Measurements from ENCODE around the gene PLEKHG1.

The PLEKHG1 gene

GRCh38 chr6:150589852-150590251 is 9.8 kb upstream of the PLEKHG1 start:
- no peak for DNase-seq (ENCODE audit: low read depth)

GRCh38 chr6:150590446-150590845 is 9.2 kb upstream of the PLEKHG1 start:
- DNase-seq (ENCODE audit: low read depth), result no peak

DNA sequence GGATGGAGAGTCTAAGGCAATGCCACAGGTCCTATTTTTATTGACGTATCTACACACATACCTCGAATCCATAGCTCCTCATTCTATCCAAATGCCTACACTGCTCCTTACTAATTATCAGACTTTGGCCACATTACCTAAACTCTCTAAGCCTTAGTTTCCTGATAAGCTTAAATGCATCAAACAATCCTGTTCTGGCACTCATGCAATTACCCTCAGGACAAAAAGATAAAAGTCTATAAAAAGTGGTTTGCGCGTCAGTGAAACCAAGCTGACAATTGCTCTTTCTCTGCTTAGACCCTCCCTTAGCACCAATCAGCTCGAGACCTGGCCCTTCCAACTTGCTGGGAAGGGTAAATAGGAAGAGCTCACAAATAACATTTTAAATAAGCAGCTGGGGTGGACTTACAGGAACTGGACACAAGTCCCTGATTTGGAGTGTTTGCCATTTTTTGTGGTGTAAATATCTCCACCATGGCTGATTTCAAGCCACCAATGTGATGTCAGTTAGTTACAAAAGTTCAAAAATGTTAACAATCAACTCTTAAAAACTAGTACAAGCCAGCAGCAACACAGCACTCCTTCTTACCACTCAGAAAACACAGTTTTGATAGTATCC is 7.2 kb upstream of the PLEKHG1 start:
- no peak for DNase-seq (ENCODE audit: low read depth)

- DNase-seq (ENCODE audit: low read depth), result no peak
Observed at GRCh38 chr6:150593119-150593518, 6.6 kb upstream of the PLEKHG1 start.

DNA sequence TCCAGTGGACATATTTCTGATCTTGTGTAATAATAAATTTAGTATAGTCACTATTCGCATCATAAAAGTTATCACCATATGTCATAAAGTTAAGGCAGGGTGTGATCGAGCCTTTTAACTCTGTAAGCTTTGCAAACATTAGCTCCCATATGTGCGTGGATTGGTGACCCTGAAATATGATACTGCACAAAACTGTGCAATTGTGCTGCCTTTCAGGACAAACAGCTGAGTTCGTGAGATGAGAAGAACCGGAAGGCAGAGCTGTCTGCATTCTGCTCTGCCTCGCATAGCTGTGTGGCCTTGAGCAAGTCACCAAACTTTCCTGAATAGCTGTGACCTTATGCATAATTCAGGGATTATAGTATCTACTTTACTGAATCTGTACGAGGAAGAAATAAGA is 3.2 kb upstream of the PLEKHG1 start:
- no peak for DNase-seq (ENCODE audit: low read depth)

DNA sequence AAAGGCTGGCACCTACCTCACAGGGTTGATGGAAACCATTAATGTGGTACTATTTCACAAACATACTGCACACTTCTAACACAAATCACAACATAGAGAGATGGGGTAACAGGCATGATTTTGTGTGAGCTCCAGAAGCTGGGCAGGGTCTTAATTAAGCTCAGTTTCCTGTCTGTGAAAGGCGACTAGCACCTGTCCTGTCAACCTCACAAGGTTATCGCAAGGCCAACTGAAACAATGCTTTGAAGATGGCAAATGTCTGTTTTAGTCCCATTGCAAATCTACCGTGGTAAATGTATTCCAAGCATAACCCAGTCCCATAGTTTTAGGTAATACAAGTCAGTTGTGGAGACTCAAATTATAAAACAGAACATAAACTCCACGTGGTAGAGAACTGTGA is 1.3 kb upstream of the PLEKHG1 start:
- DNase-seq (ENCODE audit: low read depth), result no peak

- no peak for DNase-seq (ENCODE audit: low read depth)
Observed at GRCh38 chr6:150598858-150599198, 857 bp upstream of the PLEKHG1 start.

GRCh38 chr6:150600010-150600300 is 270 bp downstream of the PLEKHG1 start:
- DNase-seq (ENCODE audit: low read depth), result no peak

- DNase-seq (ENCODE audit: low read depth), result peak; percentile 54
Observed at GRCh38 chr6:150600301-150601017, 774 bp downstream of the PLEKHG1 start.

DNA sequence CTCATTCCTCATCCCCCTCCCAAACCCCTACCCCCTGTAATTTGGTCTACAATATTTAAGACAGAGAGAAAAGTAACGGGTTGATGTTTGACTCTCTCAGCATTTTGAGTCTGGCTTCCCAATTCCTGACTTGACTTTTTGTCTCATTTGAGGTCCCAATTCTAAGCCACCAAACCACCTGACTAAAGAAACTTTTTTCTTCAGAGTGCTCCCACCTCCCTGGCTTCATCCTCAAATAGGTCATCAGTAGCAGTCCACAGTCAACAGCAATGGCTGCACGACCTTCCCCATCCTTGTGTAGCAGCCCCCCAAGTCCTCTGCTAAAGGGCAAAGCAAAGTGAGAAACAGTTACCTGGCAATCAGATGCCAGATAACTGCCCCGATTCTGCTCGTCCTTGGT is 1.8 kb downstream of the PLEKHG1 start:
- no peak for DNase-seq (ENCODE audit: low read depth)

GRCh38 chr6:150603176-150603575 is 3.5 kb downstream of the PLEKHG1 start:
- DNase-seq (ENCODE audit: low read depth), result no peak

- DNase-seq (ENCODE audit: low read depth), result no peak
Observed at GRCh38 chr6:150604467-150604866, 4.8 kb downstream of the PLEKHG1 start.

DNA sequence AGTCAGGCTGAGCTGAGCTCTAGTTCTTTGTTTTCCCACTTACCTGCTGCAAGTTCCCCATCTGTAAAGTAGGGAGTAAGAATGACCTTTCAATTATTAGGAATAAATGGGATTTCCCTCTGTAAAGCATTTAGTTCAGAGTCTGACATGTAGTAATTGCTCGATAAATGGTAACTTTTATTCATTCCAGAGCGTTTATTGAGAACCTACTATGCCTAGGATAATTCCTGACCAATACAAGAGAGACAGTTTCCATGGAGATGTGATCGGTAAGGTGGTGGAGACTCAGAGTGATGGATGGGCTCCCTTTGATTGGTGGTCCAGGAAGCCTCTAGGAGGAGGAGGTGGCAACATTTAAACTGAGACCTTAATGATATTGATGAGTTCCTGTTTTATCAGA is 5.6 kb downstream of the PLEKHG1 start:
- DNase-seq (ENCODE audit: low read depth), result no peak

DNA sequence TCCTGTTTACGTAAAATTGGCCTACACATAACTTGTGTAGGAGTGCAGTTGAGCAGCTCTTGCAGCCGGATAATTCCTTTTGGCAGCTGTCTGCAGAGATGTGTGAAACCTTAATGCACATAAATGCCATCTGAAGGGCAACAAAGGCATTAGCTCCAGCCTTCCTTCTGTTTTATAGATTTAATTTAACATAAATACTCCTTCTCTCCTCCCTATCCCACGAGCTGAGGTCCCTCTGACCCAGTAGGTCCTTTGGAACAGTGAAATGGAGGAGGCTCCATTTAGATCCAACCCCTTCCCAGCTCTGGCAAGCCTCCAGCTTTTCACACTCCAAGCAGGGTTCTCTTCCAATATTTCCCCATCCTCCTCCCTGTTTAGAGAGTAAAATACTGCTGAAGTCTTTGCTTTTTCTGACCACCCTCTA is 6.5 kb downstream of the PLEKHG1 start:
- DNase-seq (ENCODE audit: low read depth), result no peak

- DNase-seq (ENCODE audit: low read depth), result no peak
Observed at GRCh38 chr6:150606647-150607328, 7.1 kb downstream of the PLEKHG1 start.

GRCh38 chr6:150607329-150607650 is 7.6 kb downstream of the PLEKHG1 start:
- DNase-seq (ENCODE audit: low read depth), result no peak

- DNase-seq (ENCODE audit: low read depth), result no peak
Observed at GRCh38 chr6:150610584-150610983, 10.9 kb downstream of the PLEKHG1 start.

DNA sequence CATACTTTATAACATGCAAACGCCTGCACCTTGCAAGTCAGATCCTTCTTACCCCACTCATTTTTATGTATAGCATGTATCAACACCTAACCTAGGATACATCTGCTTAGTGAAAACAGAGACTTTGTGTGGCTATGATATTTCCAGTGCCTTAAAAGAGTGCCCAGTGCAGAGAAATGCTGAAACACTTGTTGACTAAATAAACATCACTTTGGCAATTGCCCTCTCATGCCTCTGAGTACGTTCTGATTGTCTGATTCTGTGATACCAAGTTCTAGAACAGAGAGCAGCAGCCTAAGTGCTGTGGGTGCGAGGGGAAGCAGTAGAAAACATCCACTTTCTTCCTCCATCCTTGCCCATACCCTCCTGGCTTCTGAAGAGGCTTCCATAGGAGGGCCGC is 13.6 kb downstream of the PLEKHG1 start:
- no peak for DNase-seq (ENCODE audit: low read depth)

- no peak for DNase-seq (ENCODE audit: low read depth)
Observed at GRCh38 chr6:150615967-150616366, 16.3 kb downstream of the PLEKHG1 start.

- DNase-seq (ENCODE audit: low read depth), result no peak
Observed at GRCh38 chr6:150616586-150616985, 16.9 kb downstream of the PLEKHG1 start.

DNA sequence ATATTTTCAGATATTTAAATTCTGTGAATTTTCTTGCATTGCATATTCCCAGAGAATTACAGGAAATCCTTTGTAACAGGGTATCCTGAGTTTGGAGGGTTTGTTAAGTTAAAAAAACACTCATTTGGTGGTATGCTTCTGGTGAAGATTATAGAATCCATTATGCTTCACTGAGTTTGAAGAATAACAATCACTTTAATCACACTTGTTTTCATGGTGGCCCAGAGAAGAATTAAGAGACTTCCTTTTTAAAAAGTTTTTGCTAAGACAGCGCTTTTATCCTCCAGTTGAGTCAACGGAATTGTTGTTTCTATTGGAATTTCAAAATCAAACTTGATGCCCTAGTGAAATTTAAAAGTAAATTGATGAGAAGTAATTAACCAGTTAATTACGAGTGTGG is 17.4 kb downstream of the PLEKHG1 start:
- DNase-seq (ENCODE audit: low read depth), result no peak

DNA sequence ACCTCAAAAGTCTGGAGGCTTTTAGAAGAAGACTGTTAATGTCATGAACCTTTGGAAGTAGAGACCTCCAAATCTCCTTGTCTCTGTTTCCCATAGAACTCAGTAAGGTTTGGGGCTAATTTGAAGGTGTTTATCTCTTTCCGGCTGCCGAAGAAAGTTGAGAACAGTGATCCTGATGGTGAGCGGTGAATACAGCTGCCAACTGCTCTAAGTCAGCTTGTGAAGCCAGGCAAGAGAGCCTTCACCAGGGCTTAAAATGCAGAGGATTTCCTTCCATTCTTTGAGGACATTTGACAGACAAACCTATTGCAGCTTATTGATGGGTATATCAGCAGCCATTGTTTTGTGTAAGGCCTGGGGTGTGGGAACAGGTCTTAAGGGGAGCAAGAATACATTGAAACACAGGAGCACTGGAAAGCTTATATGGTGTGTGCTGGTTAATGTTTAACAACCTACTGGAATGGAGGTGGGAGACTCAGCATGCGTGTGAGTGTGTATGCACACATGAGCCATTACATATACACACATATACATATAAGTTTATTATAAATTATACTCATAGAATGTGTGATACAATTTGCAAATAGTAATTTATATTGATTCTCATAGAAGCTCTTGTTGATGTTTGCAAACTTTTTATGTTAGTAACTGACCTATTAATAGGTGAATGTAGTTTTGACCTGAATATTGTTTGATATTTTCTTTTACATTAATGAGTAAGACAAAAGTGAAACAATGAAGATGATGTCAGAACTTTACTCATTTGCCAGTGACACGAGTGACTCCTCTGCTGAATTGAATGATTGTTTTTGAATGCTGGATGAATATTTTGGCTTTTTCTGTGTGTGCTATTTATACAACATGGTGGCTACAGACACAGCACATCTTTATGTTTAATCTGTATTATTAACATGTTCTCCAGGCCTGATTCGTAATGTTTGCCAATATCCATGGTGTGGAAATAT is 18.1 kb downstream of the PLEKHG1 start:
- no peak for DNase-seq (ENCODE audit: low read depth)

GRCh38 chr6:150619275-150619674 is 19.6 kb downstream of the PLEKHG1 start:
- no peak for DNase-seq (ENCODE audit: low read depth)

Measured in HS-5 (cell line).